Neural progenitor cell (in vitro differentiated cells): ENCODE data around the gene ZMIZ1. TPM values are rescaled to one million over a fixed set of nuclear protein-coding genes. Genes with fewer than 3 reads are reported as not detected.
A peak's percentile ranks its signal among the peaks of the same experiment; 100 is the strongest.

Experiments used
- DNase-seq: peaks from one replicate; pipeline ENCODE4 v3.0.0-alpha.2; 2016; ENCODE audit warnings: low spot score
- H2AFZ ChIP-seq: fragments of 200-600 bp; sonication (generic); replicated peaks from 2 replicates; pipeline ENCODE4 v1.6.1; 2016; ENCODE audit warnings: antibody characterized with exemption
- H3F3A ChIP-seq: fragments of 200-600 bp; sonication (generic); 2 replicates; pipeline ENCODE4 v1.6.1; 2016; ENCODE audit warnings: antibody characterized with exemption, low read depth
- H3K27ac ChIP-seq: fragments of 200-600 bp; sonication (generic); 2 replicates; pipeline ENCODE4 v1.5.1; 2016; ENCODE audit warnings: mild to moderate bottlenecking
- H3K27me3 ChIP-seq: fragments of 200-600 bp; sonication (generic); 2 replicates; pipeline ENCODE4 v1.6.1; 2016; ENCODE audit warnings: mild to moderate bottlenecking, moderate library complexity
- H3K36me3 ChIP-seq: fragments of 200-600 bp; sonication (generic); 2 replicates; pipeline ENCODE4 v1.5.1; 2016
- H3K4me1 ChIP-seq: fragments of 200-600 bp; sonication (generic); 2 replicates; pipeline ENCODE4 v1.6.1; 2016; ENCODE audit warnings: mixed run types
- H3K4me2 ChIP-seq: fragments of 200-600 bp; sonication (generic); 2 replicates; pipeline ENCODE4 v1.6.1; 2016
- H3K4me3 ChIP-seq: fragments of 200-600 bp; sonication (generic); 2 replicates; pipeline ENCODE4 v1.5.1; 2016
- H3K79me2 ChIP-seq: fragments of 200-600 bp; sonication (generic); 2 replicates; pipeline ENCODE4 v1.6.1; 2016; ENCODE audit warnings: low read depth
- H3K9ac ChIP-seq: fragments of 200-600 bp; sonication (generic); 2 replicates; pipeline ENCODE4 v1.6.1; 2016
- H3K9me3 ChIP-seq: fragments of 200-600 bp; sonication (generic); 2 replicates; pipeline ENCODE4 v1.5.1; 2016; ENCODE audit warnings: low read depth
- H4K20me1 ChIP-seq: fragments of 200-600 bp; sonication (generic); 2 replicates; pipeline ENCODE4 v1.6.1; 2016; ENCODE audit warnings: low read depth
- H3K27ac Mint-ChIP-seq: 3 replicates; pipeline ENCODE4 v1.8.0; 2021; ENCODE audit warnings: mixed read lengths
- H3K27me3 Mint-ChIP-seq: 2 replicates; pipeline ENCODE4 v1.8.0; 2022; ENCODE audit warnings: low read depth, mild to moderate bottlenecking, inconsistent platforms, moderate library complexity, mixed read lengths; ENCODE audit not compliant: insufficient read depth
- H3K36me3 Mint-ChIP-seq: 3 replicates; pipeline ENCODE4 v1.8.0; 2021; ENCODE audit warnings: mixed read lengths
- H3K4me1 Mint-ChIP-seq: 3 replicates; pipeline ENCODE4 v1.8.0; 2021; ENCODE audit warnings: mixed read lengths
- H3K4me3 Mint-ChIP-seq: 3 replicates; pipeline ENCODE4 v1.8.0; 2021; ENCODE audit warnings: mild to moderate bottlenecking, moderate library complexity, mixed read lengths
- H3K9me3 Mint-ChIP-seq: 3 replicates; pipeline ENCODE4 v1.8.0; 2020; ENCODE audit warnings: mixed read lengths
- CTCF ChIP-seq: fragments of 200-600 bp; sonication (generic); IDR thresholded peaks from 2 replicates; pipeline ENCODE4 v1.5.1; 2017; ENCODE audit warnings: antibody characterized with exemption, mild to moderate bottlenecking
- EZH2 ChIP-seq: fragments of 200-600 bp; sonication (generic); IDR thresholded peaks from 2 replicates; pipeline ENCODE4 v1.6.1; 2017; ENCODE audit warnings: antibody characterized with exemption, mild to moderate bottlenecking, moderate library complexity
- EZH2phosphoT487 ChIP-seq: fragments of 200-600 bp; sonication (generic); IDR thresholded peaks from 2 replicates; pipeline ENCODE4 v1.6.1; 2017; ENCODE audit warnings: antibody characterized with exemption
- total RNA-seq: library from RNA; depleted of rRNA; stranded (reverse); fragments of >200 nt; gene quantifications from 2 replicates; pipeline ENCODE4 v1.2.3, GENCODE V29; 2015; ENCODE audit warnings: low replicate concordance

ZMIZ1 gene
- total RNA-seq, 1 donor from 2014 or later = 5.8 TPM

- Mint-ChIP-seq H3K4me1 (peaks cover 15% of the 10 kb centered on the region), H3K9me3 (peaks cover 7% of the 10 kb centered on the region), H3K27ac (no peak overlapping the region), H3K27me3 (peaks cover 5% of the 10 kb centered on the region), H3K4me3 (no peak overlapping the region), H3K36me3 (no peaks in the 10 kb centered on the region)
- DNase-seq = no peak
- no peaks in the 10 kb centered on the region for H4K20me1 ChIP-seq
- TF ChIP-seq EZH2 (no peak), EZH2phosphoT487 (no peak), CTCF (no peak)
- peaks cover 6% of the 10 kb centered on the region for H3F3A ChIP-seq
- no peak overlapping the region for H3K27ac ChIP-seq
- no peak overlapping the region for H3K4me2 ChIP-seq
- no peak overlapping the region for H3K4me3 ChIP-seq
- H3K27me3 ChIP-seq = no peaks in the 10 kb centered on the region
- H3K4me1 ChIP-seq = peaks cover 6% of the 10 kb centered on the region
- H3K36me3 ChIP-seq = no peaks in the 10 kb centered on the region
- H3K9me3 ChIP-seq = no peaks in the 10 kb centered on the region
- no peak overlapping the region for H3K9ac ChIP-seq
- no peak overlapping the region for H2AFZ ChIP-seq
- no peaks in the 10 kb centered on the region for H3K79me2 ChIP-seq
These were observed 264.7 kb downstream of the ZMIZ1 start for GRCh38 chr10:79333513-79333912.

GRCh38 chr10:79334573-79334972, 265.8 kb downstream of the ZMIZ1 start:
- Histone ChIP-seq H3K79me2 (no peaks in the 10 kb centered on the region), H3K4me1 (peaks cover 6% of the 10 kb centered on the region), H3K36me3 (no peaks in the 10 kb centered on the region), H3K27ac (no peak overlapping the region), H3K4me3 (no peak overlapping the region), H4K20me1 (no peaks in the 10 kb centered on the region), H3F3A (peaks cover 6% of the 10 kb centered on the region), H3K9me3 (no peaks in the 10 kb centered on the region), H2AFZ (no peak overlapping the region), H3K4me2 (no peak overlapping the region), H3K9ac (no peak overlapping the region), H3K27me3 (no peaks in the 10 kb centered on the region)
- Mint-ChIP-seq H3K4me1 (peaks cover 15% of the 10 kb centered on the region), H3K9me3 (peaks cover 7% of the 10 kb centered on the region), H3K4me3 (no peak overlapping the region), H3K36me3 (no peaks in the 10 kb centered on the region), H3K27me3 (peaks cover 7% of the 10 kb centered on the region), H3K27ac (no peak overlapping the region)
- TF ChIP-seq CTCF = no peak
- no peak for TF ChIP-seq EZH2phosphoT487
- TF ChIP-seq EZH2 = no peak
- no peak for DNase-seq

GRCh38 chr10:79335094-79335469, 266.3 kb downstream of the ZMIZ1 start:
- Histone ChIP-seq H3K79me2 (no peaks in the 10 kb centered on the region), H3K4me3 (no peak overlapping the region), H3K4me1 (peaks cover 6% of the 10 kb centered on the region), H3K27me3 (no peaks in the 10 kb centered on the region), H2AFZ (no peak overlapping the region), H3K36me3 (no peaks in the 10 kb centered on the region), H3K4me2 (no peak overlapping the region), H3K9ac (no peak overlapping the region), H4K20me1 (no peaks in the 10 kb centered on the region), H3K27ac (no peak overlapping the region), H3K9me3 (no peaks in the 10 kb centered on the region), H3F3A (peaks cover 6% of the 10 kb centered on the region)
- no peaks in the 10 kb centered on the region for H3K36me3 Mint-ChIP-seq
- H3K4me3 Mint-ChIP-seq = no peak overlapping the region
- no peak for DNase-seq
- peaks cover 9% of the 10 kb centered on the region for H3K27me3 Mint-ChIP-seq
- H3K4me1 Mint-ChIP-seq = peaks cover 15% of the 10 kb centered on the region
- TF ChIP-seq EZH2phosphoT487 (no peak), CTCF (no peak), EZH2 (no peak)
- peak overlapping the region; percentile 82 for H3K27ac Mint-ChIP-seq
- peaks cover 7% of the 10 kb centered on the region for H3K9me3 Mint-ChIP-seq
